ENCODE data around the gene KMT5B.

KMT5B gene

DNA sequence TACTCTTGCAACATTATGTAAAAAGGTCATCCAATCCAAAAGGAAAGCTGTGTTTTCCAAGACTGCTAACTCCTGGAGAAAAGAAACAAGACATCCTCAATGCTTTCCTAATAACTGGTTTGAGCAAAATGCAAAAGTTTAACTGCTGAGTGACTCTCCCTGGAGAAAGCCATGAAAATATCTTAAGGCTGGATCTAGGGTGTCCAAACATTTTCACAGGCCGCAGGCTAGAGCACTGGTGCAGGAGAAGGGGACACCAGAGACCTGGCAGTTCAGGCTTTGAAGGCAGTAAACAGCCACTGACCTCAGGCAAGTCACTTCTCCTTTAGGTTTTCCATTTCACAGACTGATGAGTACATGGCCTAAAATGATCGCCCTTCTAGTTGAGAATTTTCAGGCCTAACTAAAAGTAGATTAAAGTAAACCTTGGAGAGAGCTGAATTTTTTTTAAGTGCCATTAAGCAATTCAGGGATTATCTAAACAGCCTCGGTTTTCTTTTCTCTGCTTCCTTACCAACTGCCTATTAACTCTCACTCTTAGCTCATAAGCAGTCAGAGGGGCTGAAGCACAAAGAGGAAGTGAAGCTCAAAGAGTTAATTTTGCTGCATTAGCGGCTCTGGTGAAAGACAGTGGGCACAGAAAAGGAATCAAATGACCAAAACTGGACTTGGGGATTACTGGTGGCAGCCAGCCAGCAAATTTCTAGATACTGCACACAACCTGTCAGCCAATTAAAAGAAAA lies 94.2 kb downstream of the KMT5B start:
- Histone ChIP-seq H3K4me3 (ENCODE audit: low read depth, low read length) (peak overlapping the region; percentile 97), H3K9me3 (ENCODE audit: control insufficient read depth, insufficient read depth, low read length) (no peaks in the 10 kb centered on the region), H3K4me1 (ENCODE audit: control insufficient read depth, insufficient read depth, low read length) (peaks cover 20% of the 10 kb centered on the region), H3K9ac (ENCODE audit: low read depth, low read length) (no peak overlapping the region), H3K27me3 (ENCODE audit: control insufficient read depth, insufficient read depth, low read length) (no peaks in the 10 kb centered on the region), H3K27ac (ENCODE audit: low read depth, low read length) (peak overlapping the region; percentile 2), H3K36me3 (ENCODE audit: control insufficient read depth, insufficient read depth, low read length) (peaks cover 22% of the 10 kb centered on the region)

DNA sequence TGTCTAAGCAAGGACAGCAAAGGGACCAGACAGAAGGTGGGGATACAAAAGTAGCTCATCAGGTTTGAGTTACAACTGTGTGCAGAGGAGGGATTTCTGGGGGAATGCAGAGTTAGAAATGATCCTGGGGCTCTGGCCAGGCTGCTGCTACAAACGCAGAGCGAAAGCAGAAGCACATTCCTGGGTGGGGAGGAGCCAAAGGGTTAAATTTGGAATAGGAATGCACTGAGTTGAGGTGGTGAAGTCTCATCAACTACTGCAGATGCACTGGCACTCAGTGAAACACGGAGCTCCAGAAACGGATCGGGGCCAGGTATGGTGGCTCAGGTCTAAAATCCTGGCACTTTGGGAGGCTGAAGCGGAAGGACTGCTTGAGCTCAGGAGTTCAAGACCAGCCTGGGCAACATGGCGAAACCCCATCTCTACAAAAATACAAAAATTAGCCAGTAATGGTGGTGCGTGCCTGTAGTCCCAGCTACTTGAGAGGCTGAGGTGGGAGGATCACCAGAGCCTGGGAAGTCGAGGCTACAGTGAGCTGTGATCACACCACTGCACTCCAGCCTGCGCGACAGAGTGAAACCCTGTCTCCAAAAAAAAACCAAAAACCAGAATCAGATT lies 95.1 kb downstream of the KMT5B start:
- Histone ChIP-seq H3K4me3 (ENCODE audit: low read depth, low read length) (peak overlapping the region; percentile 31; the same call in 1 of the 2 replicates), H3K27me3 (ENCODE audit: control insufficient read depth, insufficient read depth, low read length) (no peaks in the 10 kb centered on the region), H3K9ac (ENCODE audit: low read depth, low read length) (no peak overlapping the region), H3K9me3 (ENCODE audit: control insufficient read depth, insufficient read depth, low read length) (no peaks in the 10 kb centered on the region), H3K36me3 (ENCODE audit: control insufficient read depth, insufficient read depth, low read length) (peaks cover 22% of the 10 kb centered on the region), H3K4me1 (ENCODE audit: control insufficient read depth, insufficient read depth, low read length) (peaks cover 20% of the 10 kb centered on the region), H3K27ac (ENCODE audit: low read depth, low read length) (peak overlapping the region; percentile 24)

DNA sequence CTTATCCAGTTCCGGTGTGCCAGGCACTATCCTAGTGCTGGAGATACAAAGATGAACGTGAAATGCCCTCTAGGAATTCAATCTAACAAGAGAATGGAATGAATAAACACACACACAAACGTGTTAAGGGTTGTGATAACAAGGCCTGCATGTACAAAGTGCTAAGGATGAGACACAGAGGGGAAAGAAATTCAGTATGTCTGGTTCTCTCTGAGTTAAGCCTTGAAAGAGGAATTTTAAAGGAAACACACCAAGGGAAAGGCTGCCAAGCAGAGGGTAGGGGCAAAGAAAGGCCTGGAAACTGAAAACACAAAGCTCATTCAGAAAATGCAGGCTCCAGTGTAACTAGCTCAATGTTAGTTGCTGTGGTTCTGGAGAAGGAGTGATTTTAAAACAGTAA lies 96.1 kb downstream of the KMT5B start:
- Histone ChIP-seq H3K27me3 (ENCODE audit: control insufficient read depth, insufficient read depth, low read length) (no peaks in the 10 kb centered on the region), H3K36me3 (ENCODE audit: control insufficient read depth, insufficient read depth, low read length) (peaks cover 22% of the 10 kb centered on the region), H3K9me3 (ENCODE audit: control insufficient read depth, insufficient read depth, low read length) (no peaks in the 10 kb centered on the region), H3K9ac (ENCODE audit: low read depth, low read length) (no peak overlapping the region), H3K27ac (ENCODE audit: low read depth, low read length) (no peak overlapping the region), H3K4me1 (ENCODE audit: control insufficient read depth, insufficient read depth, low read length) (peaks cover 16% of the 10 kb centered on the region), H3K4me3 (ENCODE audit: low read depth, low read length) (no peak overlapping the region)

DNA sequence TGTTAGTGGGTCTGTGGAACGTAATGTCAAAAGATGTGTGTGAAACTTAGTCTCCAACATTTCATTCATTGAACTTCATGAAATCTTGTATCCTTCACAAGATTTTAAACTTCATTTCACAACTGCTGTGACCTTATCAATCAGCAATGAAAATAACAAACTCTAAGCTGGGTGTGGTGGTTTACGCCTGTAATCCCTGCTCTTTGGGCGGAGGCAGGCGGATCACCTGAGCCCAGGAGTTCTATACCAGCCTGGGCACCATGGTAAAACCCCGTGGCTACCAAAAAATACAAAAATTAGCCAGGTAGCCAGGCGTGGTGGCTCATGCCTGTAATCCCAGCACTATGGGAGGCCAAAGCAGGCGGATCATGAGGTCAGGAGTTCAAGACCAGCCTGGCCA lies 97.0 kb downstream of the KMT5B start:
- no peaks in the 10 kb centered on the region for H3K9me3 ChIP-seq (ENCODE audit: control insufficient read depth, insufficient read depth, low read length)
- H3K4me3 ChIP-seq (ENCODE audit: low read depth, low read length) = no peak overlapping the region
- H3K36me3 ChIP-seq (ENCODE audit: control insufficient read depth, insufficient read depth, low read length) = peaks cover 22% of the 10 kb centered on the region
- H3K4me1 ChIP-seq (ENCODE audit: control insufficient read depth, insufficient read depth, low read length) = peaks cover 12% of the 10 kb centered on the region; the same call in 1 of the 2 replicates
- H3K27ac ChIP-seq (ENCODE audit: low read depth, low read length) = no peak overlapping the region
- H3K27me3 ChIP-seq (ENCODE audit: control insufficient read depth, insufficient read depth, low read length) = no peaks in the 10 kb centered on the region
- H3K9ac ChIP-seq (ENCODE audit: low read depth, low read length) = no peak overlapping the region

DNA sequence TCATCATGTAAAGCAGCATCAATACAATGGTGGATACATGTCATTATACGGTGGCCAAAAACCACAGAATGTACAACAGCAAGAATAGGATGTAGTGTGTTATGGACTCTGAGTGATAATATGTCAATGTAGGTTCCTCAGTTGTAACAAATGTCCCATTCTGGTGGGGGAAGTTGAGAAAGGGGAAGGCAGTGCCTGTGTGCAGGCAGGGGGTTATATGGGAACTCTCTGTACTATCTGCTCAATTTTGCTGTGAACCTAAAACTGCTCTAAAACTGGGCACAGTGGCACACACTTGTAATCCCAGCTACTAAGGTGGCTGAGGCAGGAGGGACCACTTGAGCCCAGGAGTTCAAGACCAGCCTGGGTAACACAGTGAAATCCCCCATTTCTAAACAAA lies 97.8 kb downstream of the KMT5B start:
- Histone ChIP-seq H3K9ac (ENCODE audit: low read depth, low read length) (no peak overlapping the region), H3K27me3 (ENCODE audit: control insufficient read depth, insufficient read depth, low read length) (no peaks in the 10 kb centered on the region), H3K36me3 (ENCODE audit: control insufficient read depth, insufficient read depth, low read length) (peaks cover 22% of the 10 kb centered on the region), H3K9me3 (ENCODE audit: control insufficient read depth, insufficient read depth, low read length) (no peaks in the 10 kb centered on the region), H3K4me3 (ENCODE audit: low read depth, low read length) (no peak overlapping the region), H3K27ac (ENCODE audit: low read depth, low read length) (no peak overlapping the region), H3K4me1 (ENCODE audit: control insufficient read depth, insufficient read depth, low read length) (peaks cover 12% of the 10 kb centered on the region; the same call in 1 of the 2 replicates)

DNA sequence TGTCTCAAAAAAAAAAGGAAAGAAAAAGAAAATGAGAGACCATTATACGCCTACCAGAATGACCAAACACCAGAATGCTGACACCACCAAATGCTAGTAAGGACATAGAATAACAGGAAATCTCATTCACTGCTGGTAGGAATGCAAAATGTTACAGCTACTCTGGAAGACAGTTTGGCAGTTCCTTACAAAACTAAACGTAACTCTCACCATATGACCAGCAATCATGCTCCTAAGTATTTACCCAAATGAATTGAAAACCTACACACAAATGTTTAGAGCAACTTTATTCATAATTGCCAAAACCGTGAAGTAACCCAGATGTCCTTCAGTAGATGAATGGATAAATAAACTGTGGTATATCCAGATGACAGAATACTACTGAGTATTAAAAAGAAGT lies 99.1 kb downstream of the KMT5B start:
- no peak overlapping the region for H3K27ac ChIP-seq (ENCODE audit: low read depth, low read length)
- H3K36me3 ChIP-seq (ENCODE audit: control insufficient read depth, insufficient read depth, low read length) = peaks cover 26% of the 10 kb centered on the region
- H3K4me1 ChIP-seq (ENCODE audit: control insufficient read depth, insufficient read depth, low read length) = peaks cover 10% of the 10 kb centered on the region; the same call in 1 of the 2 replicates
- H3K4me3 ChIP-seq (ENCODE audit: low read depth, low read length) = no peak overlapping the region
- no peaks in the 10 kb centered on the region for H3K27me3 ChIP-seq (ENCODE audit: control insufficient read depth, insufficient read depth, low read length)
- no peak overlapping the region for H3K9ac ChIP-seq (ENCODE audit: low read depth, low read length)
- H3K9me3 ChIP-seq (ENCODE audit: control insufficient read depth, insufficient read depth, low read length) = no peaks in the 10 kb centered on the region

DNA sequence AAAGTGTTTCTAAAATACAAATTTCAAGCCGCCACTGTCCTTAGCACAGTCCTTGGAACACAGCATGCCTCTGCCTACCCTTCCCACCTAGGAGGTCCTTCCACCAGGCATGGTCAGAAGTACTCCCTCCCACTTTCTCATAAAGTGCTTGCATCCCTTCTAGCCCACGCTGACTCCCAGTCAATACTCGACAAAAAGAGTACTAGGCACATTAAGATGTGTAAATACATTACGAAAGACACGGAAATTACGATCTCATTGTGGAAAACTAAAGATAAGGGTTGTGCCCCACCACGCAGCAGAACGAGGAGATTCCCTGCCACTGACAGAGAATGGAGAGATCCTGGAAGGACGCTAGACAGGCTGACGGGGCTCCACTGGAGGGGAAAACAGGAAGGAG lies 105.4 kb downstream of the KMT5B start:
- no peaks in the 10 kb centered on the region for H3K9me3 ChIP-seq (ENCODE audit: control insufficient read depth, insufficient read depth, low read length)
- H3K27me3 ChIP-seq (ENCODE audit: control insufficient read depth, insufficient read depth, low read length) = no peaks in the 10 kb centered on the region
- H3K4me3 ChIP-seq (ENCODE audit: low read depth, low read length) = no peak overlapping the region
- no peak overlapping the region for H3K27ac ChIP-seq (ENCODE audit: low read depth, low read length)
- H3K9ac ChIP-seq (ENCODE audit: low read depth, low read length) = no peak overlapping the region
- H3K4me1 ChIP-seq (ENCODE audit: control insufficient read depth, insufficient read depth, low read length) = peaks cover 10% of the 10 kb centered on the region
- peaks cover 12% of the 10 kb centered on the region for H3K36me3 ChIP-seq (ENCODE audit: control insufficient read depth, insufficient read depth, low read length)

DNA sequence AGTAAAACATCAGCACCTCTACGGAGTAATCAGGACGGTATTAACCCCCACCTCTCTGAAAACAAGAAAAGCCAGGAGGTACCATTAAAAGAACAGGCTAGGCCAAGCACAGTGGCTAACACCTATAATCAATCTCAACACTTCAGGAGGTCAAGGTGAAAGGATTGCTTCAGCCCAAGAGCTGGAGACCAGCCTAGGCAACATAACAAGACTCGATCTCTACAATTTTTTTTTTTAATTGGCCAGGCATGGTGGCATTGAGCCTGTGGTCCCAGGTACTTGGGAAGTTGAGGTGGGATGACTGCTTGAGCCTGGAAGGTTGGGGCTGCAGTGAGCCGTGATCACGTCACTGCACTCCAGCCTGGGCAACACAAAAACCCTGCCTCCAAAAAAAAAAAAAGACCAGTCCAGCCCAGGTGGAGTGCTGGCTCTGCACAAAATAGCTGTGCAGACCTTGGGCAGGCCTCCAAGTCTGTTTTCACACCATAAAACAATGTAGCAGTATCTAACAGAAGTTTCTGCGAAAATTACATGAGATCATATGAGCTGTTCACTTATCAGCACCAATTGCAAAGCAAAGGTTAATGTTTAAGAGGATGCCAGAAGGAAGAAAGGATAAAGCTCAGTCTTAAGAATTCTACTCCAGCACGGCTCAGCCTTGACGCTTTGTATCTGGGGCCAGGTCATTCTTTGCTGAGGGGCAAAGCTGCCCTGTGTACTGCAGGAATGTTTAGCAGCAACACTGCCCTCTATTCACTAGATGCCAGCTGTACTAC lies 106.7 kb downstream of the KMT5B start:
- Histone ChIP-seq H3K9ac (ENCODE audit: low read depth, low read length) (no peak overlapping the region), H3K36me3 (ENCODE audit: control insufficient read depth, insufficient read depth, low read length) (peaks cover 12% of the 10 kb centered on the region), H3K27me3 (ENCODE audit: control insufficient read depth, insufficient read depth, low read length) (no peaks in the 10 kb centered on the region), H3K4me3 (ENCODE audit: low read depth, low read length) (no peak overlapping the region), H3K27ac (ENCODE audit: low read depth, low read length) (no peak overlapping the region), H3K4me1 (ENCODE audit: control insufficient read depth, insufficient read depth, low read length) (peaks cover 10% of the 10 kb centered on the region), H3K9me3 (ENCODE audit: control insufficient read depth, insufficient read depth, low read length) (no peaks in the 10 kb centered on the region)
